ENCODE results near the gene FBXO2.

DNA sequence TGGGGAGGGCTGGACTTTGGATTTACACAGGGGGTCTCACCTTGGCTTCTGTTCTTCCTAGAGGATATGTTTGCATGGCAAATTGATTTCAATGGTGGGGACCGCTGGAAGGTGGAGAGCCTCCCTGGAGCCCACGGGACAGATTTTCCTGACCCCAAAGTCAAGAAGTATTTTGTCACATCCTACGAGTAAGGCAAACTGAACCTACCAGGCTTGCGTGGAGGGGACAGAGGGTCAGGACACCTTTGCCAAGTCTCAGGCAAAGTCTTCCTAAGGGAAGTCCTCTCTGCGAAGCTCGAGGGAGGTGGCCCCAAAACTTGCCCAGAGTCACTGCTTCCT lies 16.9 kb upstream of the FBXO2 start:
- TF ChIP-seq POLR2A (IDR thresholded peaks at IDR 0.05) = no peak
- TF ChIP-seq, protein P1, sequence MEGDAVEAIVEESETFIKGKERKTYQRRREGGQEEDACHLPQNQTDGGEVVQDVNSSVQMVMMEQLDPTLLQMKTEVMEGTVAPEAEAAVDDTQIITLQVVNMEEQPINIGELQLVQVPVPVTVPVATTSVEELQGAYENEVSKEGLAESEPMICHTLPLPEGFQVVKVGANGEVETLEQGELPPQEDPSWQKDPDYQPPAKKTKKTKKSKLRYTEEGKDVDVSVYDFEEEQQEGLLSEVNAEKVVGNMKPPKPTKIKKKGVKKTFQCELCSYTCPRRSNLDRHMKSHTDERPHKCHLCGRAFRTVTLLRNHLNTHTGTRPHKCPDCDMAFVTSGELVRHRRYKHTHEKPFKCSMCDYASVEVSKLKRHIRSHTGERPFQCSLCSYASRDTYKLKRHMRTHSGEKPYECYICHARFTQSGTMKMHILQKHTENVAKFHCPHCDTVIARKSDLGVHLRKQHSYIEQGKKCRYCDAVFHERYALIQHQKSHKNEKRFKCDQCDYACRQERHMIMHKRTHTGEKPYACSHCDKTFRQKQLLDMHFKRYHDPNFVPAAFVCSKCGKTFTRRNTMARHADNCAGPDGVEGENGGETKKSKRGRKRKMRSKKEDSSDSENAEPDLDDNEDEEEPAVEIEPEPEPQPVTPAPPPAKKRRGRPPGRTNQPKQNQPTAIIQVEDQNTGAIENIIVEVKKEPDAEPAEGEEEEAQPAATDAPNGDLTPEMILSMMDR (IDR thresholded peaks at IDR 0.05) = no peak
